Cardiac muscle cell (in vitro differentiated cells and primary cell): ENCODE results near the gene GMPPB. TPM values are rescaled to one million over a fixed set of nuclear protein-coding genes. Genes with fewer than 3 reads are reported as not detected.

ENCODE experiments used
- DNase-seq, 2 donors: peaks; one replicate each; pipeline versions ENCODE4 v3.0.0 to v3.0.0-alpha.2; 2010 to 2017; ENCODE audit warnings: low read depth in 1 of 2, low spot score in 1 of 2
- H3K27ac ChIP-seq: fragments of 200-600 bp; sonication (generic); 2 replicates; pipeline ENCODE4 v1.5.1; 2016
- H3K27me3 ChIP-seq: fragments of 200-600 bp; sonication (generic); 2 replicates; pipeline ENCODE4 v1.6.0; 2016; ENCODE audit warnings: control low read depth
- H3K36me3 ChIP-seq: fragments of 200-600 bp; sonication (generic); 2 replicates; pipeline ENCODE4 v1.5.1; 2016; ENCODE audit warnings: control low read depth
- H3K4me1 ChIP-seq: fragments of 200-600 bp; sonication (generic); 2 replicates; pipeline ENCODE4 v1.8.1; 2017; ENCODE audit warnings: low read depth, mild to moderate bottlenecking, mixed run types
- H3K4me3 ChIP-seq: fragments of 200-600 bp; sonication (generic); 2 replicates; pipeline ENCODE4 v1.5.1; 2016; ENCODE audit warnings: mild to moderate bottlenecking
- H3K9me3 ChIP-seq: fragments of 200-600 bp; sonication (generic); 2 replicates; pipeline ENCODE4 v1.5.1; 2017; ENCODE audit warnings: low read depth, mild to moderate bottlenecking, control low read depth
- polyA plus RNA-seq: library from polyadenylated mRNA; unstranded; fragments of >200 nt; fragmentation: Nextera tagmentation; extraction: Ambion mirVana; gene quantifications from 2 replicates; pipeline ENCODE4 v1.2.1, GENCODE V29; 2016
- total RNA-seq: library from RNA; depleted of rRNA; stranded (reverse); fragments of >200 nt; gene quantifications from 2 replicates; pipeline ENCODE4 v1.2.3, GENCODE V29; 2016
- TF ChIP-seq, protein P1 (sequence below): IDR thresholded peaks from 2 replicates; pipeline ENCODE4 v1.5.1; 2012; ENCODE audit warnings: low read depth, mild to moderate bottlenecking, low read length

GMPPB gene
- total and polyA plus RNA-seq, 2 experiments from 2014 or later, result 27.6 to 29.3 TPM

- Histone ChIP-seq H3K4me3 (no peak overlapping the region), H3K9me3 (no peaks in the 10 kb centered on the region), H3K4me1 (no peaks in the 10 kb centered on the region), H3K27me3 (no peaks in the 10 kb centered on the region), H3K36me3 (peaks cover 18% of the 10 kb centered on the region), H3K27ac (no peak overlapping the region)
- TF ChIP-seq, protein P1, sequence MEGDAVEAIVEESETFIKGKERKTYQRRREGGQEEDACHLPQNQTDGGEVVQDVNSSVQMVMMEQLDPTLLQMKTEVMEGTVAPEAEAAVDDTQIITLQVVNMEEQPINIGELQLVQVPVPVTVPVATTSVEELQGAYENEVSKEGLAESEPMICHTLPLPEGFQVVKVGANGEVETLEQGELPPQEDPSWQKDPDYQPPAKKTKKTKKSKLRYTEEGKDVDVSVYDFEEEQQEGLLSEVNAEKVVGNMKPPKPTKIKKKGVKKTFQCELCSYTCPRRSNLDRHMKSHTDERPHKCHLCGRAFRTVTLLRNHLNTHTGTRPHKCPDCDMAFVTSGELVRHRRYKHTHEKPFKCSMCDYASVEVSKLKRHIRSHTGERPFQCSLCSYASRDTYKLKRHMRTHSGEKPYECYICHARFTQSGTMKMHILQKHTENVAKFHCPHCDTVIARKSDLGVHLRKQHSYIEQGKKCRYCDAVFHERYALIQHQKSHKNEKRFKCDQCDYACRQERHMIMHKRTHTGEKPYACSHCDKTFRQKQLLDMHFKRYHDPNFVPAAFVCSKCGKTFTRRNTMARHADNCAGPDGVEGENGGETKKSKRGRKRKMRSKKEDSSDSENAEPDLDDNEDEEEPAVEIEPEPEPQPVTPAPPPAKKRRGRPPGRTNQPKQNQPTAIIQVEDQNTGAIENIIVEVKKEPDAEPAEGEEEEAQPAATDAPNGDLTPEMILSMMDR, result no peak
- no peak for DNase-seq
These were observed 14.4 kb upstream of the GMPPB start for GRCh38 chr3:49738067-49738713.

- no peak overlapping the region for H3K27ac ChIP-seq
- TF ChIP-seq, protein P1, result no peak
- no peaks in the 10 kb centered on the region for H3K27me3 ChIP-seq
- H3K9me3 ChIP-seq, result no peaks in the 10 kb centered on the region
- no peaks in the 10 kb centered on the region for H3K4me1 ChIP-seq
- H3K4me3 ChIP-seq, result no peak overlapping the region
- H3K36me3 ChIP-seq, result peaks cover 32% of the 10 kb centered on the region
- no peak for DNase-seq
These were observed 11.0 kb upstream of the GMPPB start for GRCh38 chr3:49734752-49735151.

- no peaks in the 10 kb centered on the region for H3K9me3 ChIP-seq
- no peak for DNase-seq
- no peaks in the 10 kb centered on the region for H3K27me3 ChIP-seq
- H3K36me3 ChIP-seq, result peaks cover 32% of the 10 kb centered on the region
- H3K4me3 ChIP-seq, result no peak overlapping the region
- H3K4me1 ChIP-seq, result no peaks in the 10 kb centered on the region
- TF ChIP-seq, protein P1, result no peak
- no peak overlapping the region for H3K27ac ChIP-seq
These were observed 9.8 kb upstream of the GMPPB start for GRCh38 chr3:49733551-49733950.

- DNase-seq, result no peak
- TF ChIP-seq, protein P1, result no peak
- Histone ChIP-seq H3K4me3 (no peak overlapping the region), H3K27me3 (no peaks in the 10 kb centered on the region), H3K36me3 (peaks cover 32% of the 10 kb centered on the region), H3K27ac (no peak overlapping the region), H3K9me3 (no peaks in the 10 kb centered on the region), H3K4me1 (no peaks in the 10 kb centered on the region)
These were observed 8.8 kb upstream of the GMPPB start for GRCh38 chr3:49732597-49732996.

- Histone ChIP-seq H3K27ac (no peak overlapping the region), H3K4me1 (no peaks in the 10 kb centered on the region), H3K27me3 (no peaks in the 10 kb centered on the region), H3K36me3 (peaks cover 26% of the 10 kb centered on the region), H3K4me3 (no peak overlapping the region), H3K9me3 (no peaks in the 10 kb centered on the region)
- DNase-seq, result no peak
- TF ChIP-seq, protein P1, result no peak
These were observed 6.3 kb upstream of the GMPPB start for GRCh38 chr3:49729966-49730609.
